ENCODE measurements around the gene TMEM119.
"Not testable (repeated sequence)": the region's sequence is repeated elsewhere in the genome, so short reads cannot be mapped to it uniquely, and the experiment has no call there.

TMEM119 gene

GRCh38 chr12:108562348-108563135 lies 35.3 kb downstream of the TMEM119 start, which contains the start of gene ISCU:
TSS of gene ISCU (plus strand) at chr12:108562596. CDS start at chr12:108562623, 27 bp downstream.
- peak; percentile 100 for DNase-seq

- no peak for DNase-seq
Measured at GRCh38 chr12:108561852-108562347, 36.0 kb downstream of the TMEM119 start.

- peak; percentile 80 for DNase-seq
Measured at GRCh38 chr12:108560752-108561719, 36.8 kb downstream of the TMEM119 start, which contains the start of gene SART3. TSS of gene SART3 (minus strand) at chr12:108561173. CDS start at chr12:108561154, 19 bp downstream.

GRCh38 chr12:108560321-108560721 lies 37.6 kb downstream of the TMEM119 start:
- no peak for DNase-seq

- no peak for DNase-seq
Measured at GRCh38 chr12:108559748-108560147, 38.1 kb downstream of the TMEM119 start.

GRCh38 chr12:108559007-108559655 lies 38.8 kb downstream of the TMEM119 start:
- no peak for DNase-seq

GRCh38 chr12:108555383-108555782 lies 42.5 kb downstream of the TMEM119 start:
- not testable (repeated sequence) for DNase-seq

GRCh38 chr12:108553799-108554198 lies 44.1 kb downstream of the TMEM119 start:
- no peak for DNase-seq

- no peak for DNase-seq
Measured at GRCh38 chr12:108551535-108551934, 46.3 kb downstream of the TMEM119 start.

GRCh38 chr12:108548954-108549521 lies 48.8 kb downstream of the TMEM119 start:
- DNase-seq, result no peak

- no peak for DNase-seq
Measured at GRCh38 chr12:108547686-108548085, 50.2 kb downstream of the TMEM119 start.

GRCh38 chr12:108543652-108544051 lies 54.2 kb downstream of the TMEM119 start:
- no peak for DNase-seq

GRCh38 chr12:108542320-108542719 lies 55.6 kb downstream of the TMEM119 start:
- DNase-seq, result no peak
